Lower lobe of right lung (tissue), 2 donors: ENCODE measurements around the gene DGLUCY. TPM values are rescaled to one million over a fixed set of nuclear protein-coding genes. Genes with fewer than 3 reads are reported as not detected.
"Not testable (repeated sequence)": the region's sequence is repeated elsewhere in the genome, so short reads cannot be mapped to it uniquely, and the experiment has no call there.

Experiments
- ATAC-seq, 2 donors: fragments of 200-7000 bp; cut with Tn5 transposase; one replicate each; pipeline ENCODE4 v1.9.1; 2020 to 2022; ENCODE audit warnings: mild to moderate bottlenecking in 2 of 2, moderate library complexity in 2 of 2
- DNase-seq: peaks from one replicate; pipeline ENCODE4 v3.0.0-alpha.2; 2020
- H3K27ac ChIP-seq: fragments of 200-600 bp; one replicate; pipeline ENCODE4 v1.8.0; 2022
- H3K27me3 ChIP-seq: fragments of 200-600 bp; one replicate; pipeline ENCODE4 v1.8.0; 2022; ENCODE audit warnings: low read depth
- H3K36me3 ChIP-seq: fragments of 200-600 bp; one replicate; pipeline ENCODE4 v1.8.0; 2022; ENCODE audit warnings: mild to moderate bottlenecking
- H3K4me1 ChIP-seq: fragments of 200-600 bp; one replicate; pipeline ENCODE4 v1.8.0; 2022
- H3K4me3 ChIP-seq: fragments of 200-600 bp; one replicate; pipeline ENCODE4 v1.8.0; 2022; ENCODE audit warnings: mild to moderate bottlenecking
- H3K9me3 ChIP-seq: fragments of 200-600 bp; one replicate; pipeline ENCODE4 v1.8.0; 2022
- intact Hi-C: fragments of 100-400 bp; cut with DNase I; formaldehyde crosslinking; loops from one replicate; pipeline ENCODE4 v1.11.0; 2022
- total RNA-seq: library from RNA; stranded (reverse); fragmentation: NEBNext Ultra II Directional; extraction: Animal tissue kit (Norgen Biotek cat#: 25700); gene quantifications from one replicate; pipeline ENCODE4 v1.2.1, GENCODE V29; 2021
- TF ChIP-seq, protein P1 (sequence below): fragments of 200-600 bp; IDR thresholded peaks from one replicate; pipeline ENCODE4 v1.8.0; 2022; ENCODE audit warnings: antibody characterized with exemption, mild to moderate bottlenecking
- donor health status: DM: no; HTN: yes; CAD: no; lungs with severe emphysema.

DGLUCY gene
- total RNA-seq, 1 donor from 2014 or later = 102 TPM

DNA sequence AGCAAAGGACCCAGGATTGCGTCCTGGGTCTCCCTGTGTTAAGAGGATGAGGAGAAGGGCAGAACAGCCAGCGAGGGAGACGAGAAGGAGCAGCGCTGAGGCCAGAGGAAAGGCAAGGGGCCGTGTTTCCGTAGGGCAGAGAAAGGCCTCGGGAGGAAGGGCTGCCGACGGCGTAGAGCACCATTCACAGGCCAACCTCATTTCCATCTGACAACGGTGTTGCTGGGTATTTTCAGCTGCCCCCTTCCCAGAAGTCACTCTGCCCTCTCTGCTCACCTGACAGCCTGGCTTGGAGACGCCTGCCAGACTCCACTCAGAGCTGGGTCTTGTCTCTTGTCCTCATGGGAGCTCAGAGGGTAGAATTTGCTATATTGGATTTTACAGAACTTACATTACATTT lies 79.2 kb downstream of the DGLUCY start:
- DNase-seq (no peak), ATAC-seq (no peak)
- Histone ChIP-seq H3K4me1 (no peaks in the 10 kb centered on the region), H3K27me3 (no peaks in the 10 kb centered on the region), H3K36me3 (peaks cover 88% of the 10 kb centered on the region), H3K4me3 (no peak overlapping the region), H3K27ac (no peak overlapping the region), H3K9me3 (no peaks in the 10 kb centered on the region)
- intact Hi-C loops = no loop called here
- TF ChIP-seq, protein P1, sequence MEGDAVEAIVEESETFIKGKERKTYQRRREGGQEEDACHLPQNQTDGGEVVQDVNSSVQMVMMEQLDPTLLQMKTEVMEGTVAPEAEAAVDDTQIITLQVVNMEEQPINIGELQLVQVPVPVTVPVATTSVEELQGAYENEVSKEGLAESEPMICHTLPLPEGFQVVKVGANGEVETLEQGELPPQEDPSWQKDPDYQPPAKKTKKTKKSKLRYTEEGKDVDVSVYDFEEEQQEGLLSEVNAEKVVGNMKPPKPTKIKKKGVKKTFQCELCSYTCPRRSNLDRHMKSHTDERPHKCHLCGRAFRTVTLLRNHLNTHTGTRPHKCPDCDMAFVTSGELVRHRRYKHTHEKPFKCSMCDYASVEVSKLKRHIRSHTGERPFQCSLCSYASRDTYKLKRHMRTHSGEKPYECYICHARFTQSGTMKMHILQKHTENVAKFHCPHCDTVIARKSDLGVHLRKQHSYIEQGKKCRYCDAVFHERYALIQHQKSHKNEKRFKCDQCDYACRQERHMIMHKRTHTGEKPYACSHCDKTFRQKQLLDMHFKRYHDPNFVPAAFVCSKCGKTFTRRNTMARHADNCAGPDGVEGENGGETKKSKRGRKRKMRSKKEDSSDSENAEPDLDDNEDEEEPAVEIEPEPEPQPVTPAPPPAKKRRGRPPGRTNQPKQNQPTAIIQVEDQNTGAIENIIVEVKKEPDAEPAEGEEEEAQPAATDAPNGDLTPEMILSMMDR = no peak

DNA sequence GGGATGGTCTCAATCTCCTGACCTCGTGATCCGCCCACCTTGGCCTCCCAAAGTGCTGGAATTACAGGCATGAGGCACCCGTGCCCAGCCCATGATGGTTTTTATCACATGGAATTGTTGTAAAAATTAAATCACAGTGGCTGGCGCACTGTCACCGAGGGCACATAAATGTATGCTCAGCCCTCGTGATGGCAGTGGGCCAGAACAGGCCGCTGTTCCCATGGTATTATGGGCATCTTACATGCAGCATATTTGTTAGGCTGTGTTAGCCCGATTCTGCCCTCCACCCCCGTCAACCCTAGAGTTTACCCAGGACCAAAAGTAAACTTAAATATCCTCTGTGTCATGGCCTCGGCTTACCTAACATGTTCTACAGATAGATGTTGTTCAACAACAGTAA lies 82.0 kb downstream of the DGLUCY start:
- no peak for DNase-seq
- no peak for ATAC-seq
- Histone ChIP-seq H3K27me3 (no peaks in the 10 kb centered on the region), H3K9me3 (no peaks in the 10 kb centered on the region), H3K4me3 (no peak overlapping the region), H3K36me3 (peaks cover 87% of the 10 kb centered on the region), H3K4me1 (no peaks in the 10 kb centered on the region), H3K27ac (no peak overlapping the region)
- intact Hi-C loops = no loop called here
- TF ChIP-seq, protein P1 = no peak

DNA sequence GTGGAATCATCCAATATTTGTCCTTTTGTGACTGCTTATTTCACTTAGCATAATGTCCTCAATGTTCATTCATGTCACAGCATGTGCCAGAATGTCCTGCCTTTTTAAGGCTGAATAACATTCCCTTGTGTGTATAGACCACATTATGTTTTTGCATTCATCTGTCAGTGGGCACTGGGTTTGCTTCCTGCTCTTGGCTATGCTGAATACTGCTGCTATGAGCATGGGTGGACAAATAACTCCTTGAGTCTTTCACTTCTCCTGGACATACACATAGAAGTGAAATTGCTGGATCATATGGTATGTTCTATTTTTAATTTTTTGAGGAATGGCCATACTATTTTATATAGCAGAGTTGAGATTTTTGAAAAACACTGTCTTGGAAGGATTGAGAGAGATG lies 83.8 kb downstream of the DGLUCY start:
- intact Hi-C loops = no loop called here
- H3K27me3 ChIP-seq = no peaks in the 10 kb centered on the region
- H3K9me3 ChIP-seq = no peaks in the 10 kb centered on the region
- peaks cover 85% of the 10 kb centered on the region for H3K36me3 ChIP-seq
- TF ChIP-seq, protein P1 = no peak
- ATAC-seq (no peak), DNase-seq (no peak)
- peaks cover 17% of the 10 kb centered on the region for H3K4me1 ChIP-seq
- H3K4me3 ChIP-seq = no peak overlapping the region
- H3K27ac ChIP-seq = no peak overlapping the region

DNA sequence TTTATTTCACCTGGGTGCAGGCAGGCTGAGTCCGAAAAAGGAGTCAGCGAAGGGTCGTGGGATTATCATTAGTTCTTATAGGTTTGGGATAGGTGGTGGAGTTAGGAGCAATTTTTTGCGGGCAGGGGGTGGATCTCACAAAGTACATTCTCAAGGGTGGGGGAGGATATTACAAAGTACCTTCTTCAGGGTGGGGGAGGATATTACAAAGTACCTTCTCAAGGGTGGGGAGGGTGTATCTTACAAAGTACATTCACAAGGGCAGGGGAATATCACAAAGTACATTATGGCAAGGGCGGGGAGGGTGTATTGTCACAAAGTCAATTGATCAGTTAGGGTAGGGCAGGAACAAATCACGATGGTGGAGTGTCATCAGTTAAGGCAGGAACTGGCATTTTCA lies 86.9 kb downstream of the DGLUCY start:
- H3K4me3 ChIP-seq, DNase-seq, H3K27me3 ChIP-seq, intact Hi-C loops, ATAC-seq, H3K27ac ChIP-seq, H3K9me3 ChIP-seq: not testable (repeated sequence)
- H3K36me3 ChIP-seq = peaks cover 95% of the 10 kb centered on the region
- peaks cover 20% of the 10 kb centered on the region for H3K4me1 ChIP-seq

DNA sequence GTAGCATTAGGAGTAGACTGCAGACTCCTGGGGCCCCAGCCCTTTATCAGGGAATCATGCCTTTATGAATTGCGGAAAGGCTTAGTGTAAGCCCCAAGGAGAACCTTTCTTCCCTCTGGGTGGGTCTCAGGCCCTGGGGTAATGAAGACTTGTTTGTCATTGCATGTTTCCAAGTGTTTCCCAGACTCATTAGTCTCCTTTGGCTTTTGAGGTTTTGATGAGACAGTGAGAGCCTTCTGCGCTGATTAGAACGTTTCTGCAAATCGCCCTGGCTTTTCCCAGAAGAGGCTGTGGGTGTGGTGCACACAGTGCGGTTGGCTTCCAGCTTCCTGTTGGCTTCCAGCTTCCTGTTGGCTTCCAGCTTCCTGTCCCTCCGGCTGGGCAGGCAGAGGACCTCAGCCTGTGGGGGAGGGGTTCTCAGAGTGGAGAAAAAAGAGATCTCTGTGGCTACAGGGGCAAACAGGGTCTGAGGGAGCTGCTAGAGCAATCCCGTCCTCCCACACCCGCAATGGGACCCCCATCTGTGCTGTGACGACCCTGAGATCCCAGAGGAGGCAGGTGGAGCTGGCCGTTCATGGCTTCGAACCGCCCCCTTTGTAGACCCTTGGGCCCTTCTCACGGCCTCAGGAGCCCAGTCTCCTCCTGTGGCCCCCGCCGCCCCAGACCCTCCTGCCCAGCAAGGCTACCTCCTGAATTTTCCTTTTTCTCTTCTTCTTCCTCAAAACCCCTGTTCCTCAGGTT lies 88.5 kb downstream of the DGLUCY start:
- Histone ChIP-seq H3K27me3 (no peaks in the 10 kb centered on the region), H3K27ac (peak overlapping the region; percentile 77), H3K4me1 (peaks cover 26% of the 10 kb centered on the region), H3K4me3 (no peak overlapping the region), H3K9me3 (no peaks in the 10 kb centered on the region), H3K36me3 (peaks cover 95% of the 10 kb centered on the region)
- peak; percentile 66 for DNase-seq
- peak; percentile 68 to 86 for ATAC-seq
- TF ChIP-seq, protein P1 = no peak
- intact Hi-C loops = no loop called here

DNA sequence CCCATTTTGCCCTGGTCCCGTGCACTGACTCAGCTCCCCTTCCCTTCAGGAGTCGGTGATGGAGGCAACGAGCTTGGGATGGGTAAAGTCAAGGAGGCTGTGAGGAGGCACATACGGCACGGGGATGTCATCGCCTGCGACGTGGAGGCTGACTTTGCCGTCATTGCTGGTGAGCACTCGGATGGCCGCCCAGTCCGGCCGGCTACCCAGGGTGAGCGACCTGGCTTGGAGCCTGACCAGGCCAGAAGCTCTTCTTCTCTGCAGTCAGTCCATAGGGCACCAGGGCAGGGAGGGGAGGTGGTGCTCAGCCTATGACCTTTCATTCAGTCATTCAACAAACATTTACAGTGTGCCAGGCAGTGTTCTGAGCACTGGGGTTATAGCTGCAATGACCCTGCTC lies 90.8 kb downstream of the DGLUCY start:
- H3K27me3 ChIP-seq = no peaks in the 10 kb centered on the region
- H3K9me3 ChIP-seq = no peaks in the 10 kb centered on the region
- intact Hi-C loops = no loop called here
- no peak overlapping the region for H3K4me3 ChIP-seq
- H3K27ac ChIP-seq = no peak overlapping the region
- peaks cover 26% of the 10 kb centered on the region for H3K4me1 ChIP-seq
- peaks cover 95% of the 10 kb centered on the region for H3K36me3 ChIP-seq
- no peak for DNase-seq
- ATAC-seq = no peak
- TF ChIP-seq, protein P1 = no peak
